ENCODE results near the gene ARMH3. TPM values are rescaled to one million over a fixed set of nuclear protein-coding genes. Genes with fewer than 3 reads are reported as not detected.
"Not testable (repeated sequence)": the region's sequence is repeated elsewhere in the genome, so short reads cannot be mapped to it uniquely, and the experiment has no call there.

The ARMH3 gene
- total RNA-seq, 1 donor from 2014 or later = 26.6 TPM

DNA sequence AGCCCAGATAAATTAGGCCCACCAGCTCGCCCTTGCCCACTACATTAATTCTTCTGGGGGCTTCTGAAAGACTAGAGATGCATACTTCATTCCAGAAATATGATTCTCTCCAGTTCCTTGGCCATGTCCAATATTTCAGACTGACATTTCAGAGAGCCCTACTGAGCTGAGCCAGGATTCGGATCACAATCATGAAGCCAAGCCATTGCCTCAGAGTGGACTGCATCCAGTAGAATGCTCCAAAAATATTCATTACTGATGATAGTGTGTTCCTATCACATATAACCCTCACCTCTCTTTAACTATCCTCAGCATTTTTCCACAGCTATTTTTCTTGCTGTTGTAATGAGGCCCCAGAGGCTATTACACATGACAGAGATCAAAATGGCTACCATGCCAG lies 38.7 kb downstream of the ARMH3 start:
- Mint-ChIP-seq H3K9me3 (peaks cover 4% of the 10 kb centered on the region), H3K4me3 (no peak overlapping the region), H3K27me3 (ENCODE audit: low read depth) (no peaks in the 10 kb centered on the region), H3K36me3 (peaks cover 14% of the 10 kb centered on the region), H3K27ac (no peak overlapping the region), H3K4me1 (no peaks in the 10 kb centered on the region)
- TF ChIP-seq, protein P1, sequence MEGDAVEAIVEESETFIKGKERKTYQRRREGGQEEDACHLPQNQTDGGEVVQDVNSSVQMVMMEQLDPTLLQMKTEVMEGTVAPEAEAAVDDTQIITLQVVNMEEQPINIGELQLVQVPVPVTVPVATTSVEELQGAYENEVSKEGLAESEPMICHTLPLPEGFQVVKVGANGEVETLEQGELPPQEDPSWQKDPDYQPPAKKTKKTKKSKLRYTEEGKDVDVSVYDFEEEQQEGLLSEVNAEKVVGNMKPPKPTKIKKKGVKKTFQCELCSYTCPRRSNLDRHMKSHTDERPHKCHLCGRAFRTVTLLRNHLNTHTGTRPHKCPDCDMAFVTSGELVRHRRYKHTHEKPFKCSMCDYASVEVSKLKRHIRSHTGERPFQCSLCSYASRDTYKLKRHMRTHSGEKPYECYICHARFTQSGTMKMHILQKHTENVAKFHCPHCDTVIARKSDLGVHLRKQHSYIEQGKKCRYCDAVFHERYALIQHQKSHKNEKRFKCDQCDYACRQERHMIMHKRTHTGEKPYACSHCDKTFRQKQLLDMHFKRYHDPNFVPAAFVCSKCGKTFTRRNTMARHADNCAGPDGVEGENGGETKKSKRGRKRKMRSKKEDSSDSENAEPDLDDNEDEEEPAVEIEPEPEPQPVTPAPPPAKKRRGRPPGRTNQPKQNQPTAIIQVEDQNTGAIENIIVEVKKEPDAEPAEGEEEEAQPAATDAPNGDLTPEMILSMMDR (IDR thresholded peaks at IDR 0.05; ENCODE audit: unreplicated experiment) = no peak
- DNase-seq (ENCODE audit: low spot score in 2 of 2, unreplicated experiment in 2 of 2) = no peak

DNA sequence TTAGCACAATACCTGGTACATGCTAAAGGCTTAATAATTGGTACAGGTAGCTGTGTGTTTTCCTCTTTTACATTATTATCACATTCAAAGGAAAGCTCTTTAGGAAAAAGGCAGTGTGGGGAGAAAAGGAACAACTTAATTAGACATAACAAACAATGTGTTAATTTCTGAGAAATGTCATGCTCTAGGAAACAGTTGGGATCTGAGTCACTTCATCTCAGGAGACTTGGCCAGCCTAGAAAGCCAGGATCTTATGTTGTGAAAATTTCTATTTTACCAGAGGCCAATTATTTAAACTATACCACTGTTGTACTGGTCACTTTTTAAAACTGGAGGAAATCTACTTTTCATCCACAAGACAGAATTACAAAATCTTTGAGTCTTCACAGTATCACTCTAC lies 39.6 kb downstream of the ARMH3 start:
- Mint-ChIP-seq H3K27me3 (ENCODE audit: low read depth) (no peaks in the 10 kb centered on the region), H3K9me3 (no peaks in the 10 kb centered on the region), H3K27ac (no peak overlapping the region), H3K4me1 (no peaks in the 10 kb centered on the region), H3K4me3 (no peak overlapping the region), H3K36me3 (peaks cover 7% of the 10 kb centered on the region)
- DNase-seq (ENCODE audit: low spot score in 2 of 2, unreplicated experiment in 2 of 2) = no peak
- TF ChIP-seq, protein P1 (IDR thresholded peaks at IDR 0.05; ENCODE audit: unreplicated experiment) = no peak

DNA sequence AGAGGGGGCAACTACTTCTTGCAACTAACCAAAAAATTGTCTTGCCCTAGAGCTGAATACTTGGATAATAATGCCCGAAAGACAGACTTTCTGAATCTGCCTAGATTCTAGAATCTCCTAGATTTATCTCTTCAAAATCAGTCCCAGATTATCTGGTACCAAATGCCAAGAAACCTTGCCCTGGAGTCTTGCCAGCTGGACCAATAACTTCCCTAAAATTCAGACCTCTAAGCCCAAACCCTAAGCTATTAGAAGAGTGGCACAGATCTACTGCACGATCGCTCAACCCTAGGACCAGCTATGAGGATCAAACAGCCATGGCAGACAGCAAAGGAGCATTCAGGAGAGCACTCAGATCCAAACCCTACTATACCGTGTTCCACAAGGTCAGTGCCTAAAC lies 45.0 kb downstream of the ARMH3 start:
- TF ChIP-seq, protein P1 (IDR thresholded peaks at IDR 0.05; ENCODE audit: unreplicated experiment) = no peak
- Mint-ChIP-seq H3K4me1 (peaks cover 2% of the 10 kb centered on the region), H3K4me3 (no peak overlapping the region), H3K27me3 (ENCODE audit: low read depth) (no peaks in the 10 kb centered on the region), H3K36me3 (peaks cover 8% of the 10 kb centered on the region), H3K9me3 (no peaks in the 10 kb centered on the region), H3K27ac (no peak overlapping the region)
- DNase-seq (ENCODE audit: low spot score in 2 of 2, unreplicated experiment in 2 of 2) = no peak

DNA sequence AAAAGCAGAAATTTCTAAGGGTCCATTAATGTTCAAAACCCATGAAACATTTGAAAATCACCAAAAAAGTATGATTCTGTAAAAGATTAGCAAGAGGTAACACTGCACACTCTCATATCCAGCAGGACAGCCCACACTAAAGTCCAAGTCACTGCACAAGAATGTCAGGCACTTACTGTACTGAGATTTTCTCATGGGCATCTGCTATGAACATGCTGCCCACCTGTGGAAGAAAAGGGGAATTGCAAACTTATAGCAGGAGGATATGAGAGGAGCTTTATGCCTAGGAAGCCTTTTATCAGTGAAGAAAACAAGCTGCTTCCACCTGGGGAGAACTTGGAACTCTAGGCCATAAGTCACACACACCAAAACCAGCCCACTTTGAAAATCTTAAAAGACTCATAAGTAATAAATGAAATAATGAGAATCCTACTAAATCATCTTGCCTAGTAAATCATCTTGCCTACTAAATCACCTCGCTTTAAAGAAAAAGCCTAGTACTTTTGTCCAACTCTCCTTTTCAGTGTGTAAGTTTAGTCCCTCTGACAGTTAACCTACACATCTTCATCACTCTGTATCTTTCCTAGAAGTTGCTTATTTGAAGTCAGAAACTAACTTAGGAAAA lies 46.1 kb downstream of the ARMH3 start:
- Mint-ChIP-seq H3K36me3 (peaks cover 13% of the 10 kb centered on the region), H3K4me1 (peaks cover 2% of the 10 kb centered on the region), H3K9me3 (no peaks in the 10 kb centered on the region), H3K27me3 (ENCODE audit: low read depth) (no peaks in the 10 kb centered on the region), H3K27ac (no peak overlapping the region), H3K4me3 (no peak overlapping the region)
- peak in 1 of 2 experiments; percentile 39 for DNase-seq (ENCODE audit: low spot score in 2 of 2, unreplicated experiment in 2 of 2)
- TF ChIP-seq, protein P1 (IDR thresholded peaks at IDR 0.05; ENCODE audit: unreplicated experiment) = peak; percentile 74

DNA sequence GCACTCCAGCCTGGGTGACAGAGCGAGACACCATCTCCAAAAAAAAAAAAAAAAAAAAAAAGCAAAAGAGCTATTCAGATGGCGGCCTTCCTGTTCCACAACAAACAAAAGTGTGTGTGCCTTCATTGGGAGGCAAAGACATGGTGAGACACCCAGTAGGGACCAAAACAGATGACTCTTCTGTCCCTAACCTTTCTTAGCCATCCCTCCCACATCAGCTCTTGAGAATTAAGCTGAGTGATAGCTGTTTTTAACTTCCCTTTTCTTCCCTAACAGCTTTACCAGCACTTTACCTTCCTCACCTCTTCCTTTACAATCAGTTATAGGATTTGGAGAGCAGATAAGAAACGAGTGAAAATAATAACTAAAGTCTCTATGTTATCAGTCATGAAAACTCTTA lies 48.2 kb downstream of the ARMH3 start:
- no peak overlapping the region for H3K27ac Mint-ChIP-seq
- H3K36me3 Mint-ChIP-seq = peaks cover 13% of the 10 kb centered on the region
- no peak for DNase-seq (ENCODE audit: low spot score in 2 of 2, unreplicated experiment in 2 of 2)
- no peak overlapping the region for H3K4me3 Mint-ChIP-seq
- TF ChIP-seq, protein P1 (IDR thresholded peaks at IDR 0.05; ENCODE audit: unreplicated experiment) = no peak
- peaks cover 2% of the 10 kb centered on the region for H3K4me1 Mint-ChIP-seq
- H3K27me3 Mint-ChIP-seq (ENCODE audit: low read depth) = no peaks in the 10 kb centered on the region
- no peaks in the 10 kb centered on the region for H3K9me3 Mint-ChIP-seq

DNA sequence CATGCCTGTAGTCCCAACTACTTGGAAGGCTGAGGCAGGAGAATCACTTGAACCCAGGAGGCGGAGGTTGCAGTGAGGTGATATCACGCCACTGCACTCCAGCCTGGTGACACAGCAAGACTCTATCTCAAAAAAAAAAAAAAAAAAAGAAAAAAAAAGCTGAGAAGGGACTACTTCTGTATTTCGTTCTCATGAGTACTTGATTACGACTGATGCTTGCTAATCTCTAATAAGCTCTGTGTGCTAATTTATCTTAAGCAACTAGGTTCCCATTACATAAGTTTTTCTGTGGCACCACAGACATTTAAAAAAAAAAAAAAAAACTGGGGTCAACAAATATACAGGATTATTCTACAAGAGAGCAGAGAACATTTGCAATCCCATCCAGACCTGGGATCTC lies 48.9 kb downstream of the ARMH3 start:
- not testable (repeated sequence) for H3K27ac Mint-ChIP-seq; H3K9me3 Mint-ChIP-seq; H3K4me1 Mint-ChIP-seq; H3K27me3 Mint-ChIP-seq (ENCODE audit: low read depth); H3K4me3 Mint-ChIP-seq; DNase-seq (ENCODE audit: low spot score in 2 of 2, unreplicated experiment in 2 of 2)
- peaks cover 17% of the 10 kb centered on the region for H3K36me3 Mint-ChIP-seq
